ENCODE data around the gene ADGRB2.

ADGRB2 gene

DNA sequence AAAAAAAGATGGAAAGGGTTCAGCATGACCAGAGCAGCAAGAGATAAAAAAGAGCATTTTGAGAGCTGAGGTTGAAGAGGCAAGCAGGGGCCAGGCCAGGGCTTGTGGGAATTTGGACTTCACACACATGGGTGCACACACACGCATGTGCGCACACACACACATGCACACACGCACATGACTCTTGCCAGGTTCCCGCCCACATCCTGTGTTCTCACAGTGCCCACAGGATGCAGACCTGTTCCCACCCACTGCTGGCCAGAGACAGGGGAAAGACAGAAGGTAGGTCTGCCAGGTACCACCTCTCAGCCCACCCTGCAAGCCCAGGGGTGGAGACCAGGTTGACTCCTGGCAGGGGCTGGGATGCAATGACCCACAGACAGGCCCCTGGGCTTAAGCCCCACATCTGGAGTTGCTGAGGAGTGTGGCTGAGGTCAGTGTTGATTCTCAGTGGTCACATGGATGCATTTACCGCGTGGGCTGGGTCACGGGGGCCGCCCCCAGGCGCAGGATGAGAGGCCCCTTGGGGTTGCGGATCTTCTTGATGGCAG is 64.7 kb downstream of the ADGRB2 start:
- H3K4me1 ChIP-seq, result peaks cover 4 to 86% (median 50%) of the 10 kb centered on the region in 4 donors
- peak overlapping the region; percentile 83 for H3K27ac ChIP-seq
- no peak for DNase-seq
- no peaks in the 10 kb centered on the region for H3K9me3 ChIP-seq
- no peak overlapping the region for H3K4me3 ChIP-seq
- intact Hi-C loops (cut with DNase I; ENCODE audit: low total_unique reads), result no loop called here
- no peaks in the 10 kb centered on the region for H3K27me3 ChIP-seq
- H3K36me3 ChIP-seq, result peaks cover 3 to 52% (median 30%) of the 10 kb centered on the region in 3 donors
- TF ChIP-seq, protein P1, sequence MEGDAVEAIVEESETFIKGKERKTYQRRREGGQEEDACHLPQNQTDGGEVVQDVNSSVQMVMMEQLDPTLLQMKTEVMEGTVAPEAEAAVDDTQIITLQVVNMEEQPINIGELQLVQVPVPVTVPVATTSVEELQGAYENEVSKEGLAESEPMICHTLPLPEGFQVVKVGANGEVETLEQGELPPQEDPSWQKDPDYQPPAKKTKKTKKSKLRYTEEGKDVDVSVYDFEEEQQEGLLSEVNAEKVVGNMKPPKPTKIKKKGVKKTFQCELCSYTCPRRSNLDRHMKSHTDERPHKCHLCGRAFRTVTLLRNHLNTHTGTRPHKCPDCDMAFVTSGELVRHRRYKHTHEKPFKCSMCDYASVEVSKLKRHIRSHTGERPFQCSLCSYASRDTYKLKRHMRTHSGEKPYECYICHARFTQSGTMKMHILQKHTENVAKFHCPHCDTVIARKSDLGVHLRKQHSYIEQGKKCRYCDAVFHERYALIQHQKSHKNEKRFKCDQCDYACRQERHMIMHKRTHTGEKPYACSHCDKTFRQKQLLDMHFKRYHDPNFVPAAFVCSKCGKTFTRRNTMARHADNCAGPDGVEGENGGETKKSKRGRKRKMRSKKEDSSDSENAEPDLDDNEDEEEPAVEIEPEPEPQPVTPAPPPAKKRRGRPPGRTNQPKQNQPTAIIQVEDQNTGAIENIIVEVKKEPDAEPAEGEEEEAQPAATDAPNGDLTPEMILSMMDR (IDR thresholded peaks at IDR 0.05), result no peak

DNA sequence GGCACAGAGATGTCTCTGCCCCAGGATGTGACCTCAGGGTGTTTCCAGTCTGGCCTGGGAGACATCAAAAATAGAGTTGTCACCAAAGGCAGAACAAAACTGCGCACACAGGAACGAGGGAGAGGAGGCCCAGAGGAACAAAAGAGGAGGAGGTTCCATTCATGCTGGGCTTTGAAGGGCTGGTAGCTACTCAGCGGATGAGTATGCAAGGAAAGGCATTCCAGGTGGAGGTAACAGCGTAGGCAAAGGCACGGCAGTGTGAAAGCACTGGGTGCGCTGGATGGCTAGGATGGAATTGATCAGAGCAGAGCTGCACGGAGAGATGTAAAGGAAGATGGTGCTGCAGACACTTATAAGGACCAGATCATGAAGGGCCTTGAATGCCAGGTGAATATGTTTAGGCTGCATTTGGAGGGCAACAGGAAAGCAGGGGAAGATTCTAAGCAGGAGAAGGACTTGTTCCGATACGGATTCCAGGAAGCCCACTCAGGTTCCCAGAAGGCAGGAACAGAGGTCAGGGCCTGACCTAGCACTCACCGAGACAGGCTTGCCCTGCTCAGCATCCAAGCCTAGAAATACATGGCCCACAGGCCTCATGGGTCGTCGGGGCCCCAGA is 66.7 kb downstream of the ADGRB2 start:
- no peak for DNase-seq
- peaks cover 4 to 67% (median 33%) of the 10 kb centered on the region in 4 donors for H3K4me1 ChIP-seq
- intact Hi-C loops (cut with DNase I; ENCODE audit: low total_unique reads), result no loop called here
- no peak overlapping the region for H3K4me3 ChIP-seq
- H3K27me3 ChIP-seq, result no peaks in the 10 kb centered on the region
- TF ChIP-seq, protein P1 (IDR thresholded peaks at IDR 0.05), result no peak
- no peaks in the 10 kb centered on the region for H3K9me3 ChIP-seq
- peak overlapping the region; percentile 83 for H3K27ac ChIP-seq
- H3K36me3 ChIP-seq, result peaks cover 3 to 67% (median 30%) of the 10 kb centered on the region in 3 donors

DNA sequence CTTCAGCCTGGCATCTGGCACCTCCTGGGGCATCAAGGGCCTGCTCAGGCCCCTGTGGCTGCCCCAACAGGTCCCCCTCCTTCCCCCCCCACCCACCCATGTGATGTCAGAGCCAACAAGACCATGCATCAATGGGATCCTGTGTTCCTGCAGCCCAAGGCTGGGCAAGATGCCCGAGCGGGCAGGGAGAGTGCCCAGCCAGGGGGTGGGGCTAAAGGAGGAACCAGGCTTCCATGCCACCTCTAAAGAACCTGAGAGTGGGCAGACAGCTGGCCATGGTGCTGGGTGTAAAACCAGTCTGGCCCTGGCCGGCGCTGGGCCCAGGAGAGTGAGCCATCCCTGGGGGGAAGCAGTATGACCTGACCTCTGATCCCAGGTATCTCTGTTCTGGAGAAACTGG is 67.9 kb downstream of the ADGRB2 start:
- Histone ChIP-seq H3K9me3 (no peaks in the 10 kb centered on the region), H3K27ac (peak overlapping the region in 1 of 2 donors; percentile 38), H3K36me3 (peaks cover 3 to 78% (median 33%) of the 10 kb centered on the region in 3 donors), H3K4me3 (no peak overlapping the region), H3K27me3 (no peaks in the 10 kb centered on the region), H3K4me1 (peaks cover 4 to 54% (median 21%) of the 10 kb centered on the region in 4 donors)
- intact Hi-C loops (cut with DNase I; ENCODE audit: low total_unique reads), result no loop called here
- DNase-seq, result no peak
- TF ChIP-seq, protein P1 (IDR thresholded peaks at IDR 0.05), result no peak

DNA sequence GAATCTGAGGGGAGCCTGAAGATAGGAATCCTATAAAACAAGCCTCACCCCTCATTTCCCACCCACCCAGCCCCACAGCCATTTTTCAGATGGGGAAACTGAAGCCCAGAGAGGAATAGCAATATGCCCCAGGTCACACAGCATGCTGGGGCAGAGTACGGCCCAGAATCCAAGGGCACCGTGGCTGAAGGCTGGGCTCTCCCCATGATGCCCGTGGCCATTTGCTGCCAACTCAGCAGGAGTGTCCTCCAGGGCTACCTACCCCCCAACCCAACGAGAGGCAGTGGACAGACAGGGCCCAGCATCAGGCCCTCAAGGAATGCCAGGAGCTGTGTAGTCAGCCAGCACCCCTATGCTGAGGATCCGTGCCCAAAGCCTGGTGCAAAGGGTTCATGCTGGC is 68.8 kb downstream of the ADGRB2 start:
- no peak overlapping the region for H3K27ac ChIP-seq
- intact Hi-C loops (cut with DNase I; ENCODE audit: low total_unique reads), result no loop called here
- peaks cover 3 to 87% (median 40%) of the 10 kb centered on the region in 3 donors for H3K36me3 ChIP-seq
- TF ChIP-seq, protein P1 (IDR thresholded peaks at IDR 0.05), result no peak
- H3K27me3 ChIP-seq, result no peaks in the 10 kb centered on the region
- no peak for DNase-seq
- peaks cover 0 to 45% (median 12%) of the 10 kb centered on the region in 4 donors for H3K4me1 ChIP-seq
- H3K9me3 ChIP-seq, result no peaks in the 10 kb centered on the region
- no peak overlapping the region for H3K4me3 ChIP-seq

DNA sequence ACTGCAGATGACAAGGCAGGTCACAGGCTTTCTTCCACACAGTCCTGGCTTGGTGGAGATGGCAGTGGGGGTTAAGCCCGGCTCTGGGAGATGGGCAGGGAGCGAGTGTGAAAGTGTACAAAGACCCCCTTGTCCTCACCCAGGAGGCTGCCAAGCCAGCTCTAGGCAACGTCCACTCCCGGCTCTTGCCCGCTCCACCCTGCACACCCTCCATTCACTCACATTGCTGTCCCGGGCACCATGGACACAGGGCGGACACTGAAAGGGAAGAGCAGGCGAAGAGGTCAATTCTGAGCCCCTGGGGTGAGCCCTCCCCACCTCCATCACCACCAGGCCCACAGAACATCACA is 69.2 kb downstream of the ADGRB2 start:
- Histone ChIP-seq H3K36me3 (peaks cover 3 to 91% (median 44%) of the 10 kb centered on the region in 3 donors), H3K27me3 (no peaks in the 10 kb centered on the region), H3K4me3 (no peak overlapping the region), H3K27ac (no peak overlapping the region), H3K4me1 (peaks cover 0 to 41% (median 8%) of the 10 kb centered on the region in 4 donors), H3K9me3 (no peaks in the 10 kb centered on the region)
- TF ChIP-seq, protein P1 (IDR thresholded peaks at IDR 0.05), result no peak
- intact Hi-C loops (cut with DNase I; ENCODE audit: low total_unique reads), result no loop called here
- no peak for DNase-seq

Data from tibial artery (tissue), 4 donors.